ENCODE results near the gene PRRX1.

Gene PRRX1

DNA sequence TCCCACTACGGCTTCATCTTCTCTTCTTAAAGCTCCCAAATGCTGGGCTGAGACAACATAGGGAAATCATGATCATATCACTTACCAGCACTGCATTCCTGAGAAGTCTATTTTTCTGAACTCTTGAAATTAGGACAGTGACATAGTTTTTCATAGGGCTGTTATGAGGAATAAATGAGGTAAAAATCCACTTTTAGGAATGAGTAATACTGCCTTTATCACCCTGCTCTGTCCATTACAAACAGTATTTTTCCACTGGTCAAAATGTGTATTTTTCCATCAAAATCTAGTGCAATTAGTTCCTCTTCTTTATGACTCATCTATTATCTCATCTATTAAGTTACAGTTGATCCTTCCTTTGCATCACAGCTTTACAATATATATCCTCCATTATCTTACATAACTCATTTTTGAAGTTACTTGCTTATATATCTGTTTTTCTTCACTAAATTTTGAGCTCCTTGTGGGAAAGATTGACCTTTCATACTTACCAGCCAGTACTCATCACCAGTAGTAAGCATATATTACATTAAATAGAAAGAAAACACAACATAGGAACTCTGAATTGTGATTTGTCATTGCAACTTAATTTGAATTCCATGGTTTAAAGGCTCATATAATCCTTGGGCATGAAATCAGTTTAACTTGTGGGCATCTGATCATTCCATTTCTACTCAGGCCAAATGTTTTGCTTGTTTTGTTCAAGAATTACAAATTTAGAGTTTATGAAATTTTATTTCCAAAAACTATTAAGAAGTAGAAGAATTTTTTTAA lies 37.1 kb downstream of the PRRX1 start:
- peak; percentile 55 for ATAC-seq
- TF ChIP-seq TOX (CRISPR knock-in tag; IDR thresholded peaks at IDR 0.05; ENCODE audit: borderline replicate concordance): peak; percentile 98
- no peak for TF ChIP-seq ISL1 (CRISPR knock-in tag; IDR thresholded peaks at IDR 0.05)
- no peak for TF ChIP-seq ZFP30 (CRISPR knock-in tag; IDR thresholded peaks at IDR 0.05)
- TF ChIP-seq ARNTL (CRISPR knock-in tag; IDR thresholded peaks at IDR 0.05; ENCODE audit: borderline replicate concordance, low read depth): no peak
- peak; percentile 80; the same call in 1 of the 2 replicates for TF ChIP-seq RARB (CRISPR knock-in tag; IDR thresholded peaks at IDR 0.05)
- TF ChIP-seq, protein P1, sequence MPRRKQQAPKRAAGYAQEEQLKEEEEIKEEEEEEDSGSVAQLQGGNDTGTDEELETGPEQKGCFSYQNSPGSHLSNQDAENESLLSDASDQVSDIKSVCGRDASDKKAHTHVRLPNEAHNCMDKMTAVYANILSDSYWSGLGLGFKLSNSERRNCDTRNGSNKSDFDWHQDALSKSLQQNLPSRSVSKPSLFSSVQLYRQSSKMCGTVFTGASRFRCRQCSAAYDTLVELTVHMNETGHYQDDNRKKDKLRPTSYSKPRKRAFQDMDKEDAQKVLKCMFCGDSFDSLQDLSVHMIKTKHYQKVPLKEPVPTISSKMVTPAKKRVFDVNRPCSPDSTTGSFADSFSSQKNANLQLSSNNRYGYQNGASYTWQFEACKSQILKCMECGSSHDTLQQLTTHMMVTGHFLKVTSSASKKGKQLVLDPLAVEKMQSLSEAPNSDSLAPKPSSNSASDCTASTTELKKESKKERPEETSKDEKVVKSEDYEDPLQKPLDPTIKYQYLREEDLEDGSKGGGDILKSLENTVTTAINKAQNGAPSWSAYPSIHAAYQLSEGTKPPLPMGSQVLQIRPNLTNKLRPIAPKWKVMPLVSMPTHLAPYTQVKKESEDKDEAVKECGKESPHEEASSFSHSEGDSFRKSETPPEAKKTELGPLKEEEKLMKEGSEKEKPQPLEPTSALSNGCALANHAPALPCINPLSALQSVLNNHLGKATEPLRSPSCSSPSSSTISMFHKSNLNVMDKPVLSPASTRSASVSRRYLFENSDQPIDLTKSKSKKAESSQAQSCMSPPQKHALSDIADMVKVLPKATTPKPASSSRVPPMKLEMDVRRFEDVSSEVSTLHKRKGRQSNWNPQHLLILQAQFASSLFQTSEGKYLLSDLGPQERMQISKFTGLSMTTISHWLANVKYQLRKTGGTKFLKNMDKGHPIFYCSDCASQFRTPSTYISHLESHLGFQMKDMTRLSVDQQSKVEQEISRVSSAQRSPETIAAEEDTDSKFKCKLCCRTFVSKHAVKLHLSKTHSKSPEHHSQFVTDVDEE (CRISPR knock-in tag; IDR thresholded peaks at IDR 0.05): no peak
- TF ChIP-seq ZC3H10 (CRISPR knock-in tag; IDR thresholded peaks at IDR 0.05): peak; percentile 98
- TF ChIP-seq OSR1 (CRISPR knock-in tag; IDR thresholded peaks at IDR 0.05): no peak
- no peak for TF ChIP-seq ZNF8 (CRISPR knock-in tag; IDR thresholded peaks at IDR 0.05)
- TF ChIP-seq GLIS3 (CRISPR knock-in tag; IDR thresholded peaks at IDR 0.05): no peak
- TF ChIP-seq, protein P2, sequence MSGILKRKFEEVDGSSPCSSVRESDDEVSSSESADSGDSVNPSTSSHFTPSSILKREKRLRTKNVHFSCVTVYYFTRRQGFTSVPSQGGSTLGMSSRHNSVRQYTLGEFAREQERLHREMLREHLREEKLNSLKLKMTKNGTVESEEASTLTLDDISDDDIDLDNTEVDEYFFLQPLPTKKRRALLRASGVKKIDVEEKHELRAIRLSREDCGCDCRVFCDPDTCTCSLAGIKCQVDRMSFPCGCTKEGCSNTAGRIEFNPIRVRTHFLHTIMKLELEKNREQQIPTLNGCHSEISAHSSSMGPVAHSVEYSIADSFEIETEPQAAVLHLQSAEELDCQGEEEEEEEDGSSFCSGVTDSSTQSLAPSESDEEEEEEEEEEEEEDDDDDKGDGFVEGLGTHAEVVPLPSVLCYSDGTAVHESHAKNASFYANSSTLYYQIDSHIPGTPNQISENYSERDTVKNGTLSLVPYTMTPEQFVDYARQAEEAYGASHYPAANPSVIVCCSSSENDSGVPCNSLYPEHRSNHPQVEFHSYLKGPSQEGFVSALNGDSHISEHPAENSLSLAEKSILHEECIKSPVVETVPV (CRISPR knock-in tag; IDR thresholded peaks at IDR 0.05): no peak
- TF ChIP-seq, protein P3, sequence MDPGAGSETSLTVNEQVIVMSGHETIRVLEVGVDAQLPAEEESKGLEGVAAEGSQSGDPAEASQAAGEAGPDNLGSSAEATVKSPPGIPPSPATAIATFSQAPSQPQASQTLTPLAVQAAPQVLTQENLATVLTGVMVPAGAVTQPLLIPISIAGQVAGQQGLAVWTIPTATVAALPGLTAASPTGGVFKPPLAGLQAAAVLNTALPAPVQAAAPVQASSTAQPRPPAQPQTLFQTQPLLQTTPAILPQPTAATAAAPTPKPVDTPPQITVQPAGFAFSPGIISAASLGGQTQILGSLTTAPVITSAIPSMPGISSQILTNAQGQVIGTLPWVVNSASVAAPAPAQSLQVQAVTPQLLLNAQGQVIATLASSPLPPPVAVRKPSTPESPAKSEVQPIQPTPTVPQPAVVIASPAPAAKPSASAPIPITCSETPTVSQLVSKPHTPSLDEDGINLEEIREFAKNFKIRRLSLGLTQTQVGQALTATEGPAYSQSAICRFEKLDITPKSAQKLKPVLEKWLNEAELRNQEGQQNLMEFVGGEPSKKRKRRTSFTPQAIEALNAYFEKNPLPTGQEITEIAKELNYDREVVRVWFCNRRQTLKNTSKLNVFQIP (CRISPR knock-in tag; IDR thresholded peaks at IDR 0.05; ENCODE audit: borderline replicate concordance, low read depth): no peak
- TF ChIP-seq, protein P4, sequence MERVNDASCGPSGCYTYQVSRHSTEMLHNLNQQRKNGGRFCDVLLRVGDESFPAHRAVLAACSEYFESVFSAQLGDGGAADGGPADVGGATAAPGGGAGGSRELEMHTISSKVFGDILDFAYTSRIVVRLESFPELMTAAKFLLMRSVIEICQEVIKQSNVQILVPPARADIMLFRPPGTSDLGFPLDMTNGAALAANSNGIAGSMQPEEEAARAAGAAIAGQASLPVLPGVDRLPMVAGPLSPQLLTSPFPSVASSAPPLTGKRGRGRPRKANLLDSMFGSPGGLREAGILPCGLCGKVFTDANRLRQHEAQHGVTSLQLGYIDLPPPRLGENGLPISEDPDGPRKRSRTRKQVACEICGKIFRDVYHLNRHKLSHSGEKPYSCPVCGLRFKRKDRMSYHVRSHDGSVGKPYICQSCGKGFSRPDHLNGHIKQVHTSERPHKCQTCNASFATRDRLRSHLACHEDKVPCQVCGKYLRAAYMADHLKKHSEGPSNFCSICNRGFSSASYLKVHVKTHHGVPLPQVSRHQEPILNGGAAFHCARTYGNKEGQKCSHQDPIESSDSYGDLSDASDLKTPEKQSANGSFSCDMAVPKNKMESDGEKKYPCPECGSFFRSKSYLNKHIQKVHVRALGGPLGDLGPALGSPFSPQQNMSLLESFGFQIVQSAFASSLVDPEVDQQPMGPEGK (CRISPR knock-in tag; IDR thresholded peaks at IDR 0.05; ENCODE audit: borderline replicate concordance): 0 out of 2 replicates have a peak, but pooled peaks have one; percentile 75

DNA sequence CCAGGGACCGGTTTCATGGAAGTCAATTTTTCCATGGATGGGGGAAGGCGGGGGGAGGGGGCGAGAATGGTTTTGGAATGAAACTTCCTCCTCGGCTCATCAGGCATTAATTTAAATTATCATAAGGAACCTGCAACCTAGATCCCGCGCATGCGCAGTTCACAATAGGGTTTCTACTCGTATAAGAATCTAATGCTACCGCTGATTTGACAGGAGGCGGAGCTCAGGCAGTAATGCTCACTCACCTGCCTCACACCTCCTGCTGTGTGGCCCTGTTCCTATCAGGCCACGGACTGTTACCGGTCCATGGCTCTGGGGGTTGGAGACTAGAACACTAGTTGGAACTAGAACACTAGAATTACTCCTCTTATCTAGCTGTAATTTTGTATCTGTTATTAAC lies 38.0 kb downstream of the PRRX1 start:
- ATAC-seq: no peak
- TF ChIP-seq ZFP3 (CRISPR knock-in tag; IDR thresholded peaks at IDR 0.05) (no peak), ZFP30 (CRISPR knock-in tag; IDR thresholded peaks at IDR 0.05) (no peak), SNAI2 (CRISPR knock-in tag; IDR thresholded peaks at IDR 0.05) (no peak), ARNTL (CRISPR knock-in tag; IDR thresholded peaks at IDR 0.05; ENCODE audit: borderline replicate concordance, low read depth) (no peak), GLIS3 (CRISPR knock-in tag; IDR thresholded peaks at IDR 0.05) (no peak), RARB (CRISPR knock-in tag; IDR thresholded peaks at IDR 0.05) (no peak), OSR1 (CRISPR knock-in tag; IDR thresholded peaks at IDR 0.05) (no peak), TOX (CRISPR knock-in tag; IDR thresholded peaks at IDR 0.05; ENCODE audit: borderline replicate concordance) (no peak), ESRRG (CRISPR knock-in tag; IDR thresholded peaks at IDR 0.05) (no peak), PPARA (CRISPR knock-in tag; IDR thresholded peaks at IDR 0.05; ENCODE audit: borderline replicate concordance) (no peak), ISL1 (CRISPR knock-in tag; IDR thresholded peaks at IDR 0.05) (no peak), ZNF8 (CRISPR knock-in tag; IDR thresholded peaks at IDR 0.05) (no peak), BACH2 (CRISPR knock-in tag; IDR thresholded peaks at IDR 0.05; ENCODE audit: borderline replicate concordance) (no peak)
- TF ChIP-seq, protein P2 (CRISPR knock-in tag; IDR thresholded peaks at IDR 0.05): no peak
- TF ChIP-seq, protein P5, sequence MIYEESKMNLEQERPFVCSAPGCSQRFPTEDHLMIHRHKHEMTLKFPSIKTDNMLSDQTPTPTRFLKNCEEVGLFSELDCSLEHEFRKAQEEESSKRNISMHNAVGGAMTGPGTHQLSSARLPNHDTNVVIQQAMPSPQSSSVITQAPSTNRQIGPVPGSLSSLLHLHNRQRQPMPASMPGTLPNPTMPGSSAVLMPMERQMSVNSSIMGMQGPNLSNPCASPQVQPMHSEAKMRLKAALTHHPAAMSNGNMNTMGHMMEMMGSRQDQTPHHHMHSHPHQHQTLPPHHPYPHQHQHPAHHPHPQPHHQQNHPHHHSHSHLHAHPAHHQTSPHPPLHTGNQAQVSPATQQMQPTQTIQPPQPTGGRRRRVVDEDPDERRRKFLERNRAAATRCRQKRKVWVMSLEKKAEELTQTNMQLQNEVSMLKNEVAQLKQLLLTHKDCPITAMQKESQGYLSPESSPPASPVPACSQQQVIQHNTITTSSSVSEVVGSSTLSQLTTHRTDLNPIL (CRISPR knock-in tag; IDR thresholded peaks at IDR 0.05; ENCODE audit: low read depth): no peak
